ENCODE measurements around the gene LBX2. TPM values are rescaled to one million over a fixed set of nuclear protein-coding genes. Genes with fewer than 3 reads are reported as not detected.
A peak's percentile ranks its signal among the peaks of the same experiment; 100 is the strongest.

Gene LBX2
- total and polyA plus RNA-seq, 9 of the 15 experiments (the other 6 are each of a cell fraction or from before 2014, with no cell fraction given), result 0.39 to 6.2 (median 1.8) TPM; not detected in 1

DNA sequence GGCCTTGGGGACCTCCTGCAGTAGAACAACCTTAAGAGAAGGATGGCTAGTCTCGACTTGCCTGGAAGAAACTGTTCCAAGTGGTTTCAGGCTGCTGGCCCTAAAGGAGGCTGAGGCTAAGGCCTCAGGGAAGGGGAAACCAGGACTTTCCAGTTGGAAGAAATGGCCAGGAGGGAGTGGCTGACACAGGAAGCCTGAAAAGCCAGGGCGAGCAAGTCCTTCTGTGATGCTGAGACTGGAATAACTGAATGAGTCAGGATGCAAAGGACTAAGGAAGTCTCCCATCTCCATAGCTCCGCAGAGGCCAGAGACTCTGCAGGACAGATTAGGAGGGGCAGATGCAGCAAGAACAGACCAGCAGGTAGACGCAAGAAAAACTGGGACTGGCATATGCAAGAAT, 37.7 kb upstream of the LBX2 start:
- no peak overlapping the region for H2AFZ ChIP-seq (ENCODE audit: low read depth, low read length)
- H3K4me3 ChIP-seq, result no peak overlapping the region
- in situ Hi-C loops (cut with MboI), result no loop called here
- TF ChIP-seq ARID1B (IDR thresholded peaks at IDR 0.05) (no peak), PTTG1 (tag; IDR thresholded peaks at IDR 0.05; ENCODE audit: low read depth) (no peak)
- no peak for DNase-seq (ENCODE audit: extremely low read depth in 1 of 4, low spot score in 3 of 4)
- no peaks in the 10 kb centered on the region for H3K9me1 ChIP-seq (ENCODE audit: control insufficient read depth, insufficient read depth, low read length)
- no peaks in the 10 kb centered on the region for H4K20me1 ChIP-seq (replicated peaks; ENCODE audit: control insufficient read depth, insufficient read depth, low read length)
- H3K4me2 ChIP-seq (ENCODE audit: insufficient read depth, low read length), result no peak overlapping the region
- peaks cover 16% of the 10 kb centered on the region for H3K36me3 ChIP-seq (ENCODE audit: control insufficient read depth, insufficient read depth, low read length)
- FAIRE-seq, result no peak
- BruUV-seq (replicated peaks), result no TSS peak
- H3K9me3 ChIP-seq (replicated peaks; ENCODE audit: control insufficient read depth, insufficient read depth, low read depth, low read length), result no peaks in the 10 kb centered on the region
- H3K4me1 ChIP-seq (replicated peaks in 1 of 2; ENCODE audit: control insufficient read depth in 2 of 2, insufficient read depth in 2 of 2, low read length in 2 of 2), result peaks cover 6 to 19% of the 10 kb centered on the region in 2 experiments; a peak in 4 of 5 replicates
- CTCF ChIA-PET (ENCODE audit: low intra/inter-chr PET ratio), result no interaction called here
- no peak overlapping the region for H3K9ac ChIP-seq (ENCODE audit: insufficient read depth in 1 of 2, low read depth in 2 of 2, low read length in 2 of 2)
- POLR2A ChIA-PET, result interaction anchor here (4.3 kb wide), 1 partner anchor 7 kb away, joined by 25 read pairs; the partner anchor contains the start of genes AUP1 and HTRA2
- no peak for ATAC-seq
- intact Hi-C loops (cut with micrococcal nuclease), result no loop called here
- WGBS (ENCODE audit: insufficient coverage, low coverage, missing lambda C conversion rate), result 19% methylated on average over 4 of the region's 4 CpGs
- H3K27me3 ChIP-seq (ENCODE audit: control insufficient read depth in 2 of 2, insufficient read depth in 2 of 2, low read length in 2 of 2), result no peaks in the 10 kb centered on the region
- H3K27ac ChIP-seq (ENCODE audit: extremely low read depth, low read depth, low read length), result no peak overlapping the region
- peaks cover under 1% of the 10 kb centered on the region; the same call in 1 of the 3 replicates for H3K79me2 ChIP-seq (ENCODE audit: control insufficient read depth, insufficient read depth, low read length)

DNA sequence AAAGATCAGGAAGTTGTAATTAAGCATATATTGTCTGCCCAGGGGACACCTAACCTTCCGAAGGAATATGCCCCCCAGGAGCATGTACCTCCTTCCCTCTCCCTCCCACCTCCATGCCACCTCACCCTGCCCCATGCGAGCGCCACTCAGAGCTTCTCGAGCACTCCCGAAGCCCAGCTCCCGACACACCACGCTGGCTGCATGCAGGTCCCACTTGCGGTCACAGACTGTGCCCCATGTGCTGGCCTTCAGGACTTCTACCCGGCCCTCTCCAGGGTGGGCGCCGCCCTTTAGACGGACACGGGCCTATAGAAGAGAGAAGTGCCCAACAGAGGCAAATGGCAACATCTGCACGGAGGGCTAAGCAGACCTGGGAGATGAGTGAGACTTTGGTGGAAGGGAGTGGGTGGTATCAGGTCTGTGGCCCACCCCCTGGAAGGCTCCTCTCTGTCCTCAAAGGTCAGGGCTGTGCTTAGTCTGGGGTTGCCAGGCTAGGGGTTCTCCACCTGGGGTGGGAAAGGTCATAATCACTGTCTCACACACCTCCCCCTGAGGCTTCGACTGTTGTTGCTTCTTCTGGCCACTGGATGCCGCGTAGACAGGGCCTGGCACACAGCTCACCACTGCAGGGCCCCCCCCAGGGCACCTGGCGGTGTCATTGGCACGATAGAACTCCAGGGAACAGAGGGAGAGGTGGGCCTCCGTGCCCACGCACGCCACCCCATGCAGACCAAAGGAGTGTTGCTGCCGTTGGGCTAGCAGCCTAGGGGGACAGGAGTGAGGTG, 37.0 kb upstream of the LBX2 start:
- in situ Hi-C loops (cut with MboI), result no loop called here
- CTCF ChIA-PET (ENCODE audit: low intra/inter-chr PET ratio), result interaction anchor here (0.6 kb wide), 1 partner anchor 58 kb away, joined by 3 read pairs; no protein-coding TSS in a partner anchor
- peaks cover 8% of the 10 kb centered on the region for H3K79me2 ChIP-seq (ENCODE audit: control insufficient read depth, insufficient read depth, low read length)

More for the DNA sequence above, 37.0 kb upstream of the LBX2 start:
- no peak overlapping the region for H3K27ac ChIP-seq (ENCODE audit: extremely low read depth, low read depth, low read length)
- peaks cover 11 to 20% of the 10 kb centered on the region in 2 experiments; a peak in 4 of 5 replicates for H3K4me1 ChIP-seq (replicated peaks in 1 of 2; ENCODE audit: control insufficient read depth in 2 of 2, insufficient read depth in 2 of 2, low read length in 2 of 2)
- no peak overlapping the region for H2AFZ ChIP-seq (ENCODE audit: low read depth, low read length)
- 50% methylated on average over 18 of the region's 23 CpGs for WGBS (ENCODE audit: insufficient coverage, low coverage, missing lambda C conversion rate)
- peaks cover 24% of the 10 kb centered on the region for H3K36me3 ChIP-seq (ENCODE audit: control insufficient read depth, insufficient read depth, low read length)
- ATAC-seq, result no peak
- H3K9ac ChIP-seq (ENCODE audit: insufficient read depth in 1 of 2, low read depth in 2 of 2, low read length in 2 of 2), result peak overlapping the region in 1 of 2 experiments; percentile 37; a peak in 1 of 4 replicates
- H3K4me3 ChIP-seq, result no peak overlapping the region
- TF ChIP-seq, protein P1, sequence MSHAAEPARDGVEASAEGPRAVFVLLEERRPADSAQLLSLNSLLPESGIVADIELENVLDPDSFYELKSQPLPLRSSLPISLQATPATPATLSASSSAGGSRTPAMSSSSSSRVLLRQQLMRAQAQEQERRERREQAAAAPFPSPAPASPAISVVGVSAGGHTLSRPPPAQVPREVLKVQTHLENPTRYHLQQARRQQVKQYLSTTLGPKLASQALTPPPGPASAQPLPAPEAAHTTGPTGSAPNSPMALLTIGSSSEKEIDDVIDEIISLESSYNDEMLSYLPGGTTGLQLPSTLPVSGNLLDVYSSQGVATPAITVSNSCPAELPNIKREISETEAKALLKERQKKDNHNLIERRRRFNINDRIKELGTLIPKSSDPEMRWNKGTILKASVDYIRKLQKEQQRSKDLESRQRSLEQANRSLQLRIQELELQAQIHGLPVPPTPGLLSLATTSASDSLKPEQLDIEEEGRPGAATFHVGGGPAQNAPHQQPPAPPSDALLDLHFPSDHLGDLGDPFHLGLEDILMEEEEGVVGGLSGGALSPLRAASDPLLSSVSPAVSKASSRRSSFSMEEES (CRISPR knock-in tag; IDR thresholded peaks at IDR 0.05), result no peak
- TF ChIP-seq OTX1 (CRISPR knock-in tag; IDR thresholded peaks at IDR 0.05) (no peak), POLR2G (IDR thresholded peaks at IDR 0.05; ENCODE audit: low read depth, low read length) (peak; percentile 56), CCAR2 (IDR thresholded peaks at IDR 0.05; ENCODE audit: low read depth, low read length) (no peak), NFE2 (IDR thresholded peaks at IDR 0.05; ENCODE audit: low read depth) (no peak)
- no peaks in the 10 kb centered on the region for H3K9me1 ChIP-seq (ENCODE audit: control insufficient read depth, insufficient read depth, low read length)
- no peaks in the 10 kb centered on the region for H3K27me3 ChIP-seq (ENCODE audit: control insufficient read depth in 2 of 2, insufficient read depth in 2 of 2, low read length in 2 of 2)
- FAIRE-seq, result no peak
- BruUV-seq (replicated peaks), result no TSS peak
- no peak for DNase-seq (ENCODE audit: extremely low read depth in 1 of 4, low spot score in 3 of 4)
- POLR2A ChIA-PET, result interaction anchor here (0.6 kb wide), 1 partner anchor 21 kb away, joined by 3 read pairs; no protein-coding TSS in a partner anchor
- intact Hi-C loops (cut with micrococcal nuclease), result no loop called here
- no peak overlapping the region for H3K4me2 ChIP-seq (ENCODE audit: insufficient read depth, low read length)
- no peaks in the 10 kb centered on the region for H4K20me1 ChIP-seq (replicated peaks; ENCODE audit: control insufficient read depth, insufficient read depth, low read length)
- H3K9me3 ChIP-seq (replicated peaks; ENCODE audit: control insufficient read depth, insufficient read depth, low read depth, low read length), result no peaks in the 10 kb centered on the region

All from K562 (cell line).